ENCODE data around the gene SMPD1. TPM values are rescaled to one million over a fixed set of nuclear protein-coding genes. Genes with fewer than 3 reads are reported as not detected.

SMPD1 gene
- total RNA-seq, 4 donors from 2014 or later = 19.2 to 56.1 (median 42.4) TPM

DNA sequence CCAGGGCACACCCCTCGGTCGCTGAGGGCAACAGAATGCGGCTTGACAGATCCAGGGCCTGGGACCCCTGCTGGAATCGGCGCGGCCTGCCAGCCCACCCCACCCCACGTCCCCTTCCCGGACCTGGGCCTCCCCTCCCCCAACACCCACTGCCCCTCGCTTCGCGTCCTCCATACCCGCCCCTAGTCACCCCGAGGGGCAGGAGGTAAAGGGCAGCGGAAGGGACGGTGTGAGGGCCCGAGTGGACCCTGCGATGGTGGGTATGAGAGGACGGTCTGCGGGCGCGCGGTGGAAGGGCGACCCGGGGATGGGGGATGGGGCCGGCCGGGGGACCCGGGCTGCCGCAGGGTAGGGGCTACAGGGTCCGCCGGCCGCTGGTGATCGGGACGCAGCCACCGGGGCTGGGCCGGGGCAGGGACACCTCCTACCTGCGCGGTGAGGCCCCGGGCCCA, 28.3 kb downstream of the SMPD1 start:
- H3K27ac ChIP-seq = peak overlapping the region; percentile 78 to 92 (median 86)
- in situ Hi-C loops (cut with MboI; ENCODE audit: low sequenced_read_pairs in 4 of 4) (no loop called here), intact Hi-C loops (cut with DNase I; ENCODE audit: low total_unique reads) (loop anchor here (1.0 to 2.0 kb wide), 3 partner anchors 24 to 55 kb away; partner anchors contain the start of genes SMPD1 and TRIM3)
- peaks cover 14 to 15% of the 10 kb centered on the region in 2 donors for H3K4me1 ChIP-seq
- H3K27me3 ChIP-seq = no peaks in the 10 kb centered on the region
- peak; percentile 18 to 34 for ATAC-seq
- no peaks in the 10 kb centered on the region for H3K9me3 ChIP-seq
- no peak for DNase-seq
- H3K36me3 ChIP-seq = no peaks in the 10 kb centered on the region
- TF ChIP-seq, protein P1, sequence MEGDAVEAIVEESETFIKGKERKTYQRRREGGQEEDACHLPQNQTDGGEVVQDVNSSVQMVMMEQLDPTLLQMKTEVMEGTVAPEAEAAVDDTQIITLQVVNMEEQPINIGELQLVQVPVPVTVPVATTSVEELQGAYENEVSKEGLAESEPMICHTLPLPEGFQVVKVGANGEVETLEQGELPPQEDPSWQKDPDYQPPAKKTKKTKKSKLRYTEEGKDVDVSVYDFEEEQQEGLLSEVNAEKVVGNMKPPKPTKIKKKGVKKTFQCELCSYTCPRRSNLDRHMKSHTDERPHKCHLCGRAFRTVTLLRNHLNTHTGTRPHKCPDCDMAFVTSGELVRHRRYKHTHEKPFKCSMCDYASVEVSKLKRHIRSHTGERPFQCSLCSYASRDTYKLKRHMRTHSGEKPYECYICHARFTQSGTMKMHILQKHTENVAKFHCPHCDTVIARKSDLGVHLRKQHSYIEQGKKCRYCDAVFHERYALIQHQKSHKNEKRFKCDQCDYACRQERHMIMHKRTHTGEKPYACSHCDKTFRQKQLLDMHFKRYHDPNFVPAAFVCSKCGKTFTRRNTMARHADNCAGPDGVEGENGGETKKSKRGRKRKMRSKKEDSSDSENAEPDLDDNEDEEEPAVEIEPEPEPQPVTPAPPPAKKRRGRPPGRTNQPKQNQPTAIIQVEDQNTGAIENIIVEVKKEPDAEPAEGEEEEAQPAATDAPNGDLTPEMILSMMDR (IDR thresholded peaks at IDR 0.05 in 4 of 5, conservative IDR thresholded peaks at IDR 0.05 in 1 of 5) = no peak
- TF ChIP-seq POLR2A (IDR thresholded peaks at IDR 0.05) = no peak
- H3K4me3 ChIP-seq = peak overlapping the region; percentile 69 to 99 (median 92)

DNA sequence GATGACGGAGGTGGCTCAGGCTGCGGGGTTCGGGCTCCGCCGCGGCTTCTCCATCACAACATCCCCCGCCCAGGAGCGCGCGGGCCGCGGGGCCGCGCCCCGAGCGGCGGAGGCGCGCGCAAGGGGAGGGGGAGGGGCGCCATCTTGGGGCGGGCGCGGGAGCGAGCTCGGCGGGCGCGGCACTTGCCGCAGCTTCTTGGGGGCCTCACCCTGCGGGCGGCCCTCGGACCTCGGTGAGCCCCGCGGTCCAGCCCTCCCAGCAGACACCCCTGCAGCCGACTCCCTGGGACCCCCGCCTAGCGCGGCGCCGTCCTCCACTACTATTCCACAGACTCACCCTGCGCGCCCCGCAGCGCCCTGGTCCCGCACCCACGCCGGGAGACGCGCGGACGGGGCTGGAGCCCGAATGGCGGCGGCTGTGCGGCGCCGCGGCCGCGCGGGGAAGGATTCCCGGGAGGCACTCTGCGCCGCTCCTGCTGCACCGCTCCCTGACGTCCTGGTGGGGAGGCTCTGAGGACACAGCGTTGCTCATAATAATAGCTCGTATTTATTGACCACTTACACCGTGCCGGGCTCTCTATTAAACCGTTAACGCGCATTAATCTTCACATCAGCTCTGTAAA, 28.8 kb downstream of the SMPD1 start, which contains the start of gene APBB1:
Gene APBB1, minus strand, starts transcription at position 86 of the 623 bp plus-strand sequence. CDS start 7,747 bp downstream, outside the sequence.
- peak; percentile 22 to 44 for DNase-seq
- peaks cover 14 to 15% of the 10 kb centered on the region in 2 donors for H3K4me1 ChIP-seq

DNA sequence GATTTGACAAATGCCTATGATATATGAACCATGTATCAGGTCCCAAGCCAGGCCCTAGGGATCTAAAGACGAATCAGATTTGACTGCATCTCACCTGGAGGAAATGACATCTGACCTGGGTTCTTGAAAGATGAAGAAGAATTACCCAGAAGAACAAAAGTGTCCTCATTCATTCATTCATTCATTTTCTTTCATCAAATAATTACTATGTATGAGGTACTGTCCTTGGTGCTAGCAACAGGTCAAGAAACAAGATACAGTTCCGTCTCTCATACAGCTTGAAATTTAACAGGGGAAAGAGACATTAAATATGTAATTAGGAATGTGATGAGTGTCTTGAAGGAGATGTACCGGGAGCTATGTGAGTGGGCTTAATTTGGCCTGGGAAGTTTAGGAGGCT, 30.4 kb downstream of the SMPD1 start:
- in situ Hi-C loops (cut with MboI; ENCODE audit: low sequenced_read_pairs in 4 of 4) = no loop called here
- H3K9me3 ChIP-seq = no peaks in the 10 kb centered on the region
- intact Hi-C loops (cut with DNase I; ENCODE audit: low total_unique reads) = no loop called here

More for the DNA sequence above, 28.8 kb downstream of the SMPD1 start, which contains the start of gene APBB1:
- H3K9me3 ChIP-seq = no peaks in the 10 kb centered on the region
- no peaks in the 10 kb centered on the region for H3K36me3 ChIP-seq
- H3K27ac ChIP-seq = peak within 1 kb of the TSS; percentile 78 to 92 (median 86)
- TF ChIP-seq POLR2A (IDR thresholded peaks at IDR 0.05) = peak; percentile 42 to 48
- TF ChIP-seq, protein P1 (IDR thresholded peaks at IDR 0.05 in 4 of 5, conservative IDR thresholded peaks at IDR 0.05 in 1 of 5) = peak in 1 of 5 experiments; percentile 6
- in situ Hi-C loops (cut with MboI; ENCODE audit: low sequenced_read_pairs in 4 of 4) = no loop called here
- ATAC-seq = peak; percentile 90 to 91
- intact Hi-C loops (cut with DNase I; ENCODE audit: low total_unique reads) = loop anchor here (1.0 to 2.0 kb wide), 3 partner anchors 24 to 54 kb away; partner anchors contain the start of genes SMPD1 and TRIM3
- no peaks in the 10 kb centered on the region for H3K27me3 ChIP-seq
- peak within 1 kb of the TSS; percentile 69 to 99 (median 92) for H3K4me3 ChIP-seq

DNA sequence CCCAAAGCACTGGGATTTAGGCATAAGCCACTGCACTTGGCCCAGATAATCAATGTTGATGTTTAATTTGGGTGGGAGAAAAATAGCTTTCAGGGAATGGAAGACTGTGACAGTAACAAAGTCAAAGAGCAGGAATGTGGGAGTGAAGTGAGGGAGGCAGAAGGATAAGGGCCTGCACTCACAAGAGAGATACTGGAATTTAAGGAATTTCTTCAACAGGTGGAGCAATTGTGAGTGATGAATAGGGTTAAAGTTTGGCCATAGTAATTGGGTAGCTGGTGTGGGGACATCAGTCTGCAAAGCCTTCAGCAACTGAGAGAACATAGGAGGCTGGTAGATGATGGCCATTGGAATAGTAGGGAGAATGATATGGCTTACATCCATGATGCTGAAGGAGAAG, 37.2 kb downstream of the SMPD1 start:
- in situ Hi-C loops (cut with MboI; ENCODE audit: low sequenced_read_pairs in 4 of 4) = no loop called here
- Histone ChIP-seq H3K9me3 (no peaks in the 10 kb centered on the region), H3K4me3 (no peak overlapping the region), H3K36me3 (no peaks in the 10 kb centered on the region), H3K27me3 (no peaks in the 10 kb centered on the region), H3K27ac (no peak overlapping the region), H3K4me1 (no peaks in the 10 kb centered on the region)
- DNase-seq = no peak
- no peak for ATAC-seq
- TF ChIP-seq, protein P1 (IDR thresholded peaks at IDR 0.05 in 4 of 5, conservative IDR thresholded peaks at IDR 0.05 in 1 of 5) = no peak
- no peak for TF ChIP-seq POLR2A (IDR thresholded peaks at IDR 0.05)
- intact Hi-C loops (cut with DNase I; ENCODE audit: low total_unique reads) = no loop called here

More for the DNA sequence above, 30.4 kb downstream of the SMPD1 start:
- Histone ChIP-seq H3K36me3 (no peaks in the 10 kb centered on the region), H3K4me1 (peaks cover 14 to 15% of the 10 kb centered on the region in 2 donors), H3K27ac (no peak overlapping the region), H3K4me3 (no peak overlapping the region), H3K27me3 (no peaks in the 10 kb centered on the region)
- no peak for TF ChIP-seq POLR2A (IDR thresholded peaks at IDR 0.05)
- TF ChIP-seq, protein P1 (IDR thresholded peaks at IDR 0.05 in 4 of 5, conservative IDR thresholded peaks at IDR 0.05 in 1 of 5) = no peak
- DNase-seq = no peak
- ATAC-seq = no peak
